GM12872 (cell line): ENCODE measurements around the gene KEL.

Source experiments
- CTCF ChIP-seq: IDR thresholded peaks from 3 replicates; pipeline ENCODE4 v1.5.1; 2011; ENCODE audit warnings: low read depth, mild to moderate bottlenecking, low read length, moderate library complexity; ENCODE audit not compliant: insufficient read depth

KEL gene

GRCh38 chr7:143000648-143001047 is 38.5 kb upstream of the KEL start:
- TF ChIP-seq CTCF: no peak

GRCh38 chr7:142999793-143000192 is 37.6 kb upstream of the KEL start:
- no peak for TF ChIP-seq CTCF

GRCh38 chr7:142998966-142999365 is 36.8 kb upstream of the KEL start:
- TF ChIP-seq CTCF: no peak

- TF ChIP-seq CTCF: no peak
These were observed 35.4 kb upstream of the KEL start for GRCh38 chr7:142997456-142997989.

- no peak for TF ChIP-seq CTCF
These were observed 30.3 kb upstream of the KEL start for GRCh38 chr7:142992427-142992826.

- TF ChIP-seq CTCF: no peak
These were observed 22.1 kb upstream of the KEL start for GRCh38 chr7:142984297-142984696.

- no peak for TF ChIP-seq CTCF
These were observed 21.7 kb upstream of the KEL start for GRCh38 chr7:142983825-142984224.

GRCh38 chr7:142974626-142975025 is 12.5 kb upstream of the KEL start:
- no peak for TF ChIP-seq CTCF
